HFF-Myc (cell line): ENCODE data around the gene NPDC1.

Source experiments
- DNase-seq: peaks from one replicate; pipeline ENCODE4 v3.0.0-alpha.2; 2011; ENCODE audit warnings: low read depth; ENCODE audit errors: extremely low read depth
- H3K4me3 ChIP-seq: replicated peaks from 2 replicates; pipeline ENCODE4 v1.5.1; 2011; ENCODE audit warnings: low read depth, mild to moderate bottlenecking, control low read depth, low read length
- CTCF ChIP-seq: IDR thresholded peaks from 2 replicates; pipeline ENCODE4 v1.5.1; 2012; ENCODE audit warnings: mild to moderate bottlenecking, low read depth, low read length, control low read depth; ENCODE audit errors: missing control alignments

The NPDC1 gene

GRCh38 chr9:137022662-137023008 is 23.3 kb downstream of the NPDC1 start:
- no peak for DNase-seq
- H3K4me3 ChIP-seq, result no peak overlapping the region
- no peak for TF ChIP-seq CTCF

- peak; percentile 45 for DNase-seq
- no peak for TF ChIP-seq CTCF
- no peak overlapping the region for H3K4me3 ChIP-seq
Observed at GRCh38 chr9:137021979-137022661, 23.9 kb downstream of the NPDC1 start.

GRCh38 chr9:137021568-137021978 is 24.4 kb downstream of the NPDC1 start:
- no peak for DNase-seq
- H3K4me3 ChIP-seq, result no peak overlapping the region
- no peak for TF ChIP-seq CTCF

- no peak for DNase-seq
- no peak for TF ChIP-seq CTCF
- no peak overlapping the region for H3K4me3 ChIP-seq
Observed at GRCh38 chr9:137020771-137021567, 25.0 kb downstream of the NPDC1 start.

GRCh38 chr9:137019891-137020683 is 25.9 kb downstream of the NPDC1 start:
- DNase-seq, result no peak
- H3K4me3 ChIP-seq, result no peak overlapping the region
- no peak for TF ChIP-seq CTCF

- H3K4me3 ChIP-seq, result no peak overlapping the region
- no peak for DNase-seq
- no peak for TF ChIP-seq CTCF
Observed at GRCh38 chr9:137018761-137019559, 27.0 kb downstream of the NPDC1 start.
